ENCODE data around the gene PCNX2. TPM values are rescaled to one million over a fixed set of nuclear protein-coding genes. Genes with fewer than 3 reads are reported as not detected.
"Not testable (repeated sequence)": the region's sequence is repeated elsewhere in the genome, so short reads cannot be mapped to it uniquely, and the experiment has no call there.

Gene PCNX2
- total RNA-seq, 1 experiment from 2014 or later, result 15.3 TPM

DNA sequence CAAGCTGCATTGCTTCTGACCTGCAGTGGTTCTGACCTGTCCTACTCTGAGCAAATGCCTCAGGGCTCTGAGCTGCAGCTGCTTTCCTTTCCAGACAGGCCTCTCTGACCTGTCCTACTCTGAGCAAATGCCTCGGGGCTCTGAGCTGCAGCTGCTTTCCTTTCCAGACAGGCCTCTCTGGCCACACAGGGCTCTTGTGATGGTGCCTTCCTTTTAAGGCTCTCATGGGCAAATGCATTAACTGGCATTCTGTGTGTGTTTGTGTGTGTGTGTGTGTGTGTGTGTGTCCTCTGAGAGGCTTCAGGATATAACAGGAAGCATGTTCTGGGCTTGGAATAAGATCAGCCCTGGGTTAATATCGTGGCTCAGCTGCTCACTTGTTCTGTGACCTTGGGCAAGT is 213.8 kb downstream of the PCNX2 start:
- BruUV-seq (replicated peaks), result no TSS peak
- Histone ChIP-seq H3K4me1 (ENCODE audit: control insufficient read depth in 1 of 2, insufficient read depth in 2 of 2, low read length in 2 of 2) (no peaks in the 10 kb centered on the region), H4K20me1 (ENCODE audit: insufficient read depth) (no peaks in the 10 kb centered on the region), H3K9ac (ENCODE audit: low read length) (no peak overlapping the region), H3K79me2 (ENCODE audit: insufficient read depth, low read length) (no peaks in the 10 kb centered on the region), H3K9me2 (ENCODE audit: insufficient read depth) (no peaks in the 10 kb centered on the region), H3K36me3 (ENCODE audit: control insufficient read depth in 1 of 2, insufficient read depth in 2 of 2, low read length in 2 of 2) (no peaks in the 10 kb centered on the region), H3K27me3 (ENCODE audit: insufficient read depth, low read length) (no peaks in the 10 kb centered on the region), H3K27ac (ENCODE audit: low read depth, low read length) (no peak overlapping the region), H3K4me2 (ENCODE audit: low read length) (no peak overlapping the region), H3K9me3 (ENCODE audit: control insufficient read depth in 1 of 2, insufficient read depth in 1 of 2, low read depth in 1 of 2, low read length in 2 of 2) (no peaks in the 10 kb centered on the region), H3K4me3 (replicated peaks in 1 of 2; ENCODE audit: low read depth in 1 of 2, low read length in 2 of 2) (no peak overlapping the region), H2AFZ (ENCODE audit: low read depth, low read length, poor library complexity, severe bottlenecking) (no peak overlapping the region)
- ChIA-PET RAD21 (ENCODE audit: low non-redundant PET in 1 of 2, low total read pairs in 2 of 2, uncharacterized antibody in 2 of 2, unreplicated experiment in 2 of 2) (no interaction called here), POLR2A (no interaction called here), CTCF (no interaction called here)
- no peak for ATAC-seq
- no peak for DNase-seq (ENCODE audit: low read depth, low spot score)
- TF ChIP-seq CEBPB (IDR thresholded peaks at IDR 0.05; ENCODE audit: low read depth) (no peak), EGR1 (IDR thresholded peaks at IDR 0.05; ENCODE audit: low read depth) (no peak), YY1 (IDR thresholded peaks at IDR 0.05; ENCODE audit: extremely low read depth, insufficient replicate concordance, low read depth, low read length) (no peak), SRF (IDR thresholded peaks at IDR 0.05; ENCODE audit: low read depth) (no peak), MAX (IDR thresholded peaks at IDR 0.05) (no peak), JUND (IDR thresholded peaks at IDR 0.05) (no peak), SIN3A (IDR thresholded peaks at IDR 0.05; ENCODE audit: low read depth) (no peak), POLR2A (IDR thresholded peaks at IDR 0.05; ENCODE audit: borderline replicate concordance, extremely low read depth, insufficient read depth, insufficient read length) (no peak), CBX3 (IDR thresholded peaks at IDR 0.05; ENCODE audit: low read depth) (no peak), EZH2 (IDR thresholded peaks at IDR 0.05) (no peak), SP1 (IDR thresholded peaks at IDR 0.05; ENCODE audit: low read depth) (no peak), ZBTB33 (IDR thresholded peaks at IDR 0.05; ENCODE audit: extremely low read depth, insufficient replicate concordance, low read length) (no peak), RAD21 (IDR thresholded peaks at IDR 0.05; ENCODE audit: low read depth) (no peak), EZH2phosphoT487 (IDR thresholded peaks at IDR 0.05; ENCODE audit: borderline replicate concordance) (no peak), POLR2AphosphoS5 (IDR thresholded peaks at IDR 0.05; ENCODE audit: low read depth, low read length) (no peak)
- TF ChIP-seq, protein P1, sequence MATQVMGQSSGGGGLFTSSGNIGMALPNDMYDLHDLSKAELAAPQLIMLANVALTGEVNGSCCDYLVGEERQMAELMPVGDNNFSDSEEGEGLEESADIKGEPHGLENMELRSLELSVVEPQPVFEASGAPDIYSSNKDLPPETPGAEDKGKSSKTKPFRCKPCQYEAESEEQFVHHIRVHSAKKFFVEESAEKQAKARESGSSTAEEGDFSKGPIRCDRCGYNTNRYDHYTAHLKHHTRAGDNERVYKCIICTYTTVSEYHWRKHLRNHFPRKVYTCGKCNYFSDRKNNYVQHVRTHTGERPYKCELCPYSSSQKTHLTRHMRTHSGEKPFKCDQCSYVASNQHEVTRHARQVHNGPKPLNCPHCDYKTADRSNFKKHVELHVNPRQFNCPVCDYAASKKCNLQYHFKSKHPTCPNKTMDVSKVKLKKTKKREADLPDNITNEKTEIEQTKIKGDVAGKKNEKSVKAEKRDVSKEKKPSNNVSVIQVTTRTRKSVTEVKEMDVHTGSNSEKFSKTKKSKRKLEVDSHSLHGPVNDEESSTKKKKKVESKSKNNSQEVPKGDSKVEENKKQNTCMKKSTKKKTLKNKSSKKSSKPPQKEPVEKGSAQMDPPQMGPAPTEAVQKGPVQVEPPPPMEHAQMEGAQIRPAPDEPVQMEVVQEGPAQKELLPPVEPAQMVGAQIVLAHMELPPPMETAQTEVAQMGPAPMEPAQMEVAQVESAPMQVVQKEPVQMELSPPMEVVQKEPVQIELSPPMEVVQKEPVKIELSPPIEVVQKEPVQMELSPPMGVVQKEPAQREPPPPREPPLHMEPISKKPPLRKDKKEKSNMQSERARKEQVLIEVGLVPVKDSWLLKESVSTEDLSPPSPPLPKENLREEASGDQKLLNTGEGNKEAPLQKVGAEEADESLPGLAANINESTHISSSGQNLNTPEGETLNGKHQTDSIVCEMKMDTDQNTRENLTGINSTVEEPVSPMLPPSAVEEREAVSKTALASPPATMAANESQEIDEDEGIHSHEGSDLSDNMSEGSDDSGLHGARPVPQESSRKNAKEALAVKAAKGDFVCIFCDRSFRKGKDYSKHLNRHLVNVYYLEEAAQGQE (IDR thresholded peaks at IDR 0.05; ENCODE audit: low read depth), result no peak
- TF ChIP-seq, protein P2, sequence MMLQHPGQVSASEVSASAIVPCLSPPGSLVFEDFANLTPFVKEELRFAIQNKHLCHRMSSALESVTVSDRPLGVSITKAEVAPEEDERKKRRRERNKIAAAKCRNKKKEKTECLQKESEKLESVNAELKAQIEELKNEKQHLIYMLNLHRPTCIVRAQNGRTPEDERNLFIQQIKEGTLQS (IDR thresholded peaks at IDR 0.05), result no peak
- intact Hi-C loops (cut with micrococcal nuclease), result no loop called here

DNA sequence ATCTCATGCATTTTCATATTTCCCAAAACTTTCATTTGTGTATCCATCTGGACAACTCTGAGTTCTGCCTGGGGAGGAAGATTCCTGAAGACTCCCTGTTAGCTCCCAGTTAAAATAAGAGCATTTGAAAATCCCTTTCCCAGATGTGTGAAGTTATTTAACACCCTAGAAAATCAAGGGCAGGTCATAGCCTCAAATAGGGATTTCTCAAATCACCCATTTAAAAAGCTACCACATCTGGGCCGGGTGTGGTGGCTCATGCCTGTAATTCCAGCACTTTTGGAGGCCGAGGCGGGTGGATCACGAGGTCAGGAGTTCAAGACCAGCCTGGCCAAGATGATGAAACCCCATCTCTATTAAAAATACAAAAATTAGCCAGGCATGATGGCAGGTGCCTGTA is 214.7 kb downstream of the PCNX2 start:
- not testable (repeated sequence) for BruUV-seq (replicated peaks)

More for the DNA sequence above, 214.7 kb downstream of the PCNX2 start:
- H2AFZ ChIP-seq (ENCODE audit: low read depth, low read length, poor library complexity, severe bottlenecking); ATAC-seq; H3K79me2 ChIP-seq (ENCODE audit: insufficient read depth, low read length); CTCF ChIA-PET; H3K27me3 ChIP-seq (ENCODE audit: insufficient read depth, low read length); H3K4me2 ChIP-seq (ENCODE audit: low read length); H3K4me3 ChIP-seq (replicated peaks in 1 of 2; ENCODE audit: low read depth in 1 of 2, low read length in 2 of 2); H3K27ac ChIP-seq (ENCODE audit: low read depth, low read length); H3K4me1 ChIP-seq (ENCODE audit: control insufficient read depth in 1 of 2, insufficient read depth in 2 of 2, low read length in 2 of 2); H3K9me3 ChIP-seq (ENCODE audit: control insufficient read depth in 1 of 2, insufficient read depth in 1 of 2, low read depth in 1 of 2, low read length in 2 of 2); H3K9me2 ChIP-seq (ENCODE audit: insufficient read depth); DNase-seq (ENCODE audit: low read depth, low spot score); H4K20me1 ChIP-seq (ENCODE audit: insufficient read depth); intact Hi-C loops (cut with micrococcal nuclease); H3K36me3 ChIP-seq (ENCODE audit: control insufficient read depth in 1 of 2, insufficient read depth in 2 of 2, low read length in 2 of 2); POLR2A ChIA-PET; H3K9ac ChIP-seq (ENCODE audit: low read length); RAD21 ChIA-PET (ENCODE audit: low non-redundant PET in 1 of 2, low total read pairs in 2 of 2, uncharacterized antibody in 2 of 2, unreplicated experiment in 2 of 2): not testable (repeated sequence)

Measured in HCT116 (cell line).